DMS 273 treated with DMSO at 0.1 percent for 48 hours (cell line): ENCODE measurements around the gene SLC12A5.

ENCODE experiments used
- DNase-seq: peaks from one replicate; lab custom pipeline; 2025; lab: John Stamatoyannopoulos, UW

Gene SLC12A5

DNA sequence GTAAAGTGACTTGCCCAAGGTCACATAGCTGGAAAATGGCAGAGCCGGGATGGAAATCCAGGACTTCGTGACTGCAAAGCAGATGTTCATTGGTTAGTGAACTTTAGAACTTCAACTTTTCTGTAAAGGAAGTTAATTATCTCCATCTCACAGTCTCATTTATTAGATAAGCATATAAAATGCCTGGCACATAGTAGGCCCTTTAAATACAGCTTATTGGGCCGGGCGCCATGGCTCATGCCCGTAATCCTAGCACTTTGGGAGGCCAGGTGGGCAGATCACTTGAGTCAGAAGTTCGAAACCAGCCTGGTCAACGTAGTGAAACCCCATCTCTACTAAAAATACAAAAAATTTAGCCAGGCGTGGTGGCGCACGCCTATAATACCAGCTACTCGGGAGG is 22.1 kb upstream of the SLC12A5 start:
- DNase-seq: no peak

DNA sequence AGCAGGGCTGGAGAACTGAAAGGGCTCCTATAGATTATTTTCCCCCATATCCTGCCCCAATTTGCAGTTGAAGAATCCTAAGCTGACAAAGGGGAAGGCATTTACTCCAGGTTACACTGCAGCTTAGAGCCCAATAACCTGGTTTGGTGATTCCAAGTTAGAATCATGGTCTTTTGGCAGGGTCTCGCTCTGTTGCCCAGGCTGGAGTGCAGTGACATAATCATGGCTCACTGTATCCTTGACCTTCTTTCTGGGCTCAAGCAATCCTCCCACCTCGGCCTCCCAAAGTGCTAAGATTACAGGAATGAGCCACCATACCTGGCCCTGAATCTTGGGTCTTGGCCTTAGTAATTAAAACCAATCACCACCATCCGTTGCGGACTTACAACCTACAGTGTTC is 21.3 kb upstream of the SLC12A5 start:
- DNase-seq: no peak

DNA sequence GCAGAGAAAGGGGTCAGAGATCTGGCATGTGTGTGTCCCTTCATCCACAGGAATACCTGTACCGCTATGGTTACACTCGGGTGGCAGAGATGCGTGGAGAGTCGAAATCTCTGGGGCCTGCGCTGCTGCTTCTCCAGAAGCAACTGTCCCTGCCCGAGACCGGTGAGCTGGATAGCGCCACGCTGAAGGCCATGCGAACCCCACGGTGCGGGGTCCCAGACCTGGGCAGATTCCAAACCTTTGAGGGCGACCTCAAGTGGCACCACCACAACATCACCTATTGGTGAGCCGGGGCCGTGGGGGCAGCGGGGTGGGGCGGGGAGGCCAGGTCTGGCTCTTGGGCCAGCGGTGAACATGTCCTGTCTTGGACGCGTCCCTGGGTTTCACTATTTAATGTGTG is 19.2 kb upstream of the SLC12A5 start:
- DNase-seq: no peak

DNA sequence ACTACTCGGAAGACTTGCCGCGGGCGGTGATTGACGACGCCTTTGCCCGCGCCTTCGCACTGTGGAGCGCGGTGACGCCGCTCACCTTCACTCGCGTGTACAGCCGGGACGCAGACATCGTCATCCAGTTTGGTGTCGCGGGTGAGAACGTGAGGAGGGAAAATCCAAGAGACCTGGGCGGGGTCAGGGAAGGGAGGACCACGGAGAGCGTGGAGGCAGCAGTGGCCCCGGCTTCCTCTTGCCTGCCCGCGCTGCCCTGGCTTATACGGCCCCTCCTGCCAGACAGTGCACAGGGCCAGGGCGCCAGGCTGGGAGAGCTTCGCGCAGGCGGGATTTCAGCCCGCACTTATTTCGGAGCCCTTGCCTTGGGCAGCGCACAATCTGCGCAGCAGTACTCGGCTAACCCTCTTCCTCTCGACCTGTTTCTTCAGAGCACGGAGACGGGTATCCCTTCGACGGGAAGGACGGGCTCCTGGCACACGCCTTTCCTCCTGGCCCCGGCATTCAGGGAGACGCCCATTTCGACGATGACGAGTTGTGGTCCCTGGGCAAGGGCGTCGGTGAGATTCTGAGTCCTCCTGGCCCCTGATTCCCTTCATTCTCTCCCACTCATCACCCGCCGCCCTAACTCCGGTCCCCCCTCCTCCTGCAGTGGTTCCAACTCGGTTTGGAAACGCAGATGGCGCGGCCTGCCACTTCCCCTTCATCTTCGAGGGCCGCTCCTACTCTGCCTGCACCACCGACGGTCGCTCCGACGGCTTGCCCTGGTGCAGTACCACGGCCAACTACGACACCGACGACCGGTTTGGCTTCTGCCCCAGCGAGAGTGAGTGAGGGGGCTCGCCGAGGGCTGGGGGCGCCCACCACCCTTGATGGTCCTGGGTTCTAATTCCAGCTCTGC is 18.3 kb upstream of the SLC12A5 start:
- DNase-seq: no peak

DNA sequence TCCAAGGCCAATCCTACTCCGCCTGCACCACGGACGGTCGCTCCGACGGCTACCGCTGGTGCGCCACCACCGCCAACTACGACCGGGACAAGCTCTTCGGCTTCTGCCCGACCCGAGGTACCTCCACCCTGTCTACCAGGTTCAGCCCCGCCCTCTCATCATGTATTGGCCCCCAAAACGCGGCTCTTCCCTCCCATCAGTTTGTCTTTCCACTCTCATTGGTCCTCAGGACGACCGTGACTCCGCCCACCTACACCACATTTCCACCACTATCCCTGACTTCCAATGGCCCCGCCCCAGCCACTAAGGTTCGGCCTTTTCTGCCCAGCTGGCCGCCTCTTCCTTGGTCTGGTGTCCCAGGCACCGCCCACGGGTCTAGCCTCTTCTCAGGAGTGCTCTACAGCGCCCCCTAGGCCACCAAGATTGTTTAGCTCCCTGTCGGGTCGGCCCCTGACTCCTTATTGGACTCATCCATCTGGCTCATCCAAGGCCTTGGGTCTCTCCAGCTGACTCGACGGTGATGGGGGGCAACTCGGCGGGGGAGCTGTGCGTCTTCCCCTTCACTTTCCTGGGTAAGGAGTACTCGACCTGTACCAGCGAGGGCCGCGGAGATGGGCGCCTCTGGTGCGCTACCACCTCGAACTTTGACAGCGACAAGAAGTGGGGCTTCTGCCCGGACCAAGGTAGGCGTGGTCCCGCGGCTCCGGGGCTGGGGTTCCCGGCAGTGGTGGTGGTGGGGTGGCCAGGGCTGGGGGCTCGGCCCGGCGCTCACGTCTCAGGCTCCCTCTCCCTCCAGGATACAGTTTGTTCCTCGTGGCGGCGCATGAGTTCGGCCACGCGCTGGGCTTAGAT is 17.2 kb upstream of the SLC12A5 start:
- DNase-seq: no peak

DNA sequence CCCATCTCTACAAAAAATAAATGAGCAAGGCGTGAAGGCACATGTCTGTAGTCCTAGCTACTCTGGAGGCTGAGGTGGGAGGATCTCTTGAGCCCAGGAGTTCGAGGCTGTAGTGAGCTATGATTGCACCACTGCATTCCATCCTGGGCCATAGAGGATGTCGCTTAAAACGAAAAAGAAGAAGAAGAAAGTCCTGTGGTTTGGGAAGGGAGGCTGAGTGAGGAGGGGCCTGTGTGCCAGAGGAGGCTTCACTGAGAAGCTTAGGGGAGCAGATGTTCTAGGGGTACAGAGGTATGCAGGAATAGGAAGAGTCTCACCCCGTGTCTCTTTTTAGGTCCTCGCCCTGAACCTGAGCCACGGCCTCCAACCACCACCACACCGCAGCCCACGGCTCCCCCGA is 16.1 kb upstream of the SLC12A5 start:
- no peak for DNase-seq

DNA sequence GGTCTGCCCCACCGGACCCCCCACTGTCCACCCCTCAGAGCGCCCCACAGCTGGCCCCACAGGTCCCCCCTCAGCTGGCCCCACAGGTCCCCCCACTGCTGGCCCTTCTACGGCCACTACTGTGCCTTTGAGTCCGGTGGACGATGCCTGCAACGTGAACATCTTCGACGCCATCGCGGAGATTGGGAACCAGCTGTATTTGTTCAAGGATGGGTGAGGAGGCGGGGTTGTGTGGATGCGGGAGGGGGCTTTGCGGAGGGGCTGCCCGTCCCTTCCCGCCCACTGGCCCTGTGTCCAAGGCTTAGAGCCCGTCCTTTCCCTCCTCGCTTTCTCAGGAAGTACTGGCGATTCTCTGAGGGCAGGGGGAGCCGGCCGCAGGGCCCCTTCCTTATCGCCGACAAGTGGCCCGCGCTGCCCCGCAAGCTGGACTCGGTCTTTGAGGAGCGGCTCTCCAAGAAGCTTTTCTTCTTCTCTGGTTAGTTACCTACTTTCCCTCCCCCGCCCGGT is 15.6 kb upstream of the SLC12A5 start:
- DNase-seq: no peak

DNA sequence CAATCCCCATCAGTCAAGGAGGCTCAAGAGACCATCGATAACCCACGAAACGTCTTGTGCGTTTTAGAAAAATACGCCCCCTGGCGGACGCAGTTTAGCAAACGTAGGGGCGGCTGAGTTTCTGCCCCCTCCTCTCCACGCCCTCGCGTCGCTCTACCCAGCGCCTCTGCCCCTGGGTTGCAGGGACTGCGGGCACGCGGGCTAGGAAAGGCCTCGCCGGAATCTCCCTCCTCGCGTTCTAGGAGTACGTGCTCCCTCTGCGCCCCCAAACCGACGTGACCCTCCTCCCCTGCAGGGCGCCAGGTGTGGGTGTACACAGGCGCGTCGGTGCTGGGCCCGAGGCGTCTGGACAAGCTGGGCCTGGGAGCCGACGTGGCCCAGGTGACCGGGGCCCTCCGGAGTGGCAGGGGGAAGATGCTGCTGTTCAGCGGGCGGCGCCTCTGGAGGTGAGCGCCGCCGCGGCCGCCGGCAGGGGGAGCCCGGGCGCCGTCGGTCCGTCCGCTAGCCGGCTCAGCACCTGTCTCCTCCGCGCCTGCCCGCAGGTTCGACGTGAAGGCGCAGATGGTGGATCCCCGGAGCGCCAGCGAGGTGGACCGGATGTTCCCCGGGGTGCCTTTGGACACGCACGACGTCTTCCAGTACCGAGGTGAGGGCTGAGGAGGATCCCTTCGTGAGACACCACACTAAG is 15.0 kb upstream of the SLC12A5 start:
- DNase-seq: no peak

DNA sequence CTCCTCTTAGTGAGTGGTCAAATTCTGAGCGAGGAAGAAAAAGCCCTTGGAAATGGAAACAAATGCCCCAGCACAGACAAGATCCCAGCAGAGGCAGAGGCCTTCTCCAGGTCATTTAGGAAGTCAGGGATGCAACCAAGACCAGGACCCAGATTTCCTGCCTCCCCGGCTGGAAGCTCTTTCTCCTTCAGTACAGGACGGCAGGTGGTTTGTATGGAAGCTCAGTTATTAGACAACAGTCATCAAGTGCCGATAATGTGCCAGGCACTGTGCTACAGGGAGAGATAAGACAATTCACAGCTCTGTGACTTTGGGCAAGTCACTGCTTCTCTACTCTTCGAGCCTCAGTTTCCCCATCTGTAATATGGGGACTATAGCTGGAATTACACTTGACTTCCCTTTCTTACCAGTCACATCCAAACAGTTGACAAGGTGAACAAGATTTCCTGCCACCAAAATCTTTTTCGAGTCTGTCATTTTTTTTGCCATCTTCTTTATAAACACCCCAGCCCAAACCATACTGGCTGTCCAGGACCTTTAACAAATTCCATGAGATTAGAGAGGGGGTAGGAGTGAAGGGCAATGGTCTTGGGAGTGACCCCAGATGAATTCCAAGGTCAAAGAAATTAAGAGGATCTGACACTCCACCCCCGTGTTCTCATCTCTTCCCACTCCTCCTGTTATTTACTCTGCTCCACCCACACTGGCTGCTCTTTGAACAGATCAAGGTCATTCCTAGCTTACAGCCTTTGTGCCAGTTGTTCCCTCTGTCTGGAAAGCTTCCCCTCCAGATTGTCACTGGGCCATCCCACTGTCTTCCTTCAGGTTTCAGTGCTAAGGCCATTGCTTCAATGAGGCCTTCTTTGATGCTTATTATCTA is 14.3 kb upstream of the SLC12A5 start:
- DNase-seq: no peak

DNA sequence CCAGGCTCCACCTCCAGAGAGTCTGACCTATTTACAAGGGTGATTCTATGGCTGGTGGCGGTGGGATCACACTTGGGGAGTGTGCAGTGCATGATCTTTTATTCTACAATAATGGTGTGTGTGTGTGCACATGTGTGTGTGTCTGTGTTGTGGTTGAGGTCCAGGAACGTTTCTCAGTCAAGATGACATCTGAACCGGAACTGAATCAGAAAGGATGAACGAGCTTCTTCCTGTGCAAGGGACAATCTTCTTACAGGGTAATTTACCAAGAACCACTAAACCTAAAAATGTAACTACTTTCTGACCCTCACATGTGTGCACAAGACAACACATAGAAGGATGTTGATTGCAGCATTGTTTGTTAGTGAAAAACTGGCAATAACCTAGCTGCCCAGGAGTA is 11.7 kb upstream of the SLC12A5 start:
- DNase-seq: no peak

DNA sequence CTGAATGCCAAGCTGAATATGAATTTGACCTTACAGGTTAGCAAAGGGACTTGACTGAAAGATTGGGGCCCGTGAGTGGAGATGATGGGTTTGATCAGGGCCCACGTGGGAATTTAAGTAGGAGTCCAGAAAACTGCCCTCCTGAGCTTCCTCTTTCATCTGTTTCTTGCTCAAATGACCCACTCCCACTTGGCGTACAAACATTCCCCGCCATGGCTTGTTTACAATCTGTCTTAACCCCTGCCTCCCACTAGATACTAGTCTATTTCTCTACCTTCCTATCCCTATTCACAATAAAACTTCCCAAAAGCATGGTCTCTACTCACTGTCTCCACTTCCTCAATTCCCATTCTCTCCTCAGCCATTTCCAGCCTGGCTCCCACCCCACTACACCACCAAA is 10.9 kb upstream of the SLC12A5 start:
- DNase-seq: no peak

DNA sequence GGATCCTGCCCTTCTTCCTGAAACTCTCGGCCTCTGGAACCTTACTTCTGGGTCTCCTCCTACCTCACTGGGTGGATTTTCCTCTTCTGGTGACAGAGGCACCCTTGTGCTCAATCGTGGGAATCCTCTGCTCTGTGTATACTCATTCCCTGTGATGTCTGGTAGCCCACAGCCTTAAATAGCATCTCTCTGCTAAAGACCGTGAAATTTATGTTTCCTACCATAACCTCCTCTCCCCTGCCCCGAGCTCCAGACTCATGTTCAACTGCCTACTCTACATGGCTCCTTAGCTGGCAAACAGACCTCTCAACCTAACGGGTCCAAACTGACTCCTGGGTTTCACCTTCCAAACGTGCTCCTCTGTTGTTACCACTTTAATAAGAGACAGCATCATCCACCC is 10.4 kb upstream of the SLC12A5 start:
- no peak for DNase-seq

DNA sequence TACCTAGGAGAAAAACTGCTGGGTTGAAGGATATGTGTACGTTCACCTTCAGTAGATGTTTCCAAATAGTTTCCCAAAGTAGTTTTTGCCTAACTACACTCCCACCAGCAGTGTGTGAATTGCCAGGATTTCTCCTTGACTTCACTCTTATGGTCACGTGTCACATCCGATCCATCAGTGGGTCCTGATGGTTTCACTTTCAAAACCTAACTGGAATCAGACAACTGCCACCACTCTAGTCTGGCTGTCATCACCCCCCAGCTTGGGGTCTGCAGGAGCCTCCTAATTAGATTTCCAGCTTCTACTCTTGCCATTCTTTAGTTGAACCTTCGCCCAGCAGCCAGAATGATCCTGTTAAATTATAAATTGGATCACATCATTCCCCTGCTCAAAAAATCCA is 8.5 kb upstream of the SLC12A5 start:
- DNase-seq: no peak

DNA sequence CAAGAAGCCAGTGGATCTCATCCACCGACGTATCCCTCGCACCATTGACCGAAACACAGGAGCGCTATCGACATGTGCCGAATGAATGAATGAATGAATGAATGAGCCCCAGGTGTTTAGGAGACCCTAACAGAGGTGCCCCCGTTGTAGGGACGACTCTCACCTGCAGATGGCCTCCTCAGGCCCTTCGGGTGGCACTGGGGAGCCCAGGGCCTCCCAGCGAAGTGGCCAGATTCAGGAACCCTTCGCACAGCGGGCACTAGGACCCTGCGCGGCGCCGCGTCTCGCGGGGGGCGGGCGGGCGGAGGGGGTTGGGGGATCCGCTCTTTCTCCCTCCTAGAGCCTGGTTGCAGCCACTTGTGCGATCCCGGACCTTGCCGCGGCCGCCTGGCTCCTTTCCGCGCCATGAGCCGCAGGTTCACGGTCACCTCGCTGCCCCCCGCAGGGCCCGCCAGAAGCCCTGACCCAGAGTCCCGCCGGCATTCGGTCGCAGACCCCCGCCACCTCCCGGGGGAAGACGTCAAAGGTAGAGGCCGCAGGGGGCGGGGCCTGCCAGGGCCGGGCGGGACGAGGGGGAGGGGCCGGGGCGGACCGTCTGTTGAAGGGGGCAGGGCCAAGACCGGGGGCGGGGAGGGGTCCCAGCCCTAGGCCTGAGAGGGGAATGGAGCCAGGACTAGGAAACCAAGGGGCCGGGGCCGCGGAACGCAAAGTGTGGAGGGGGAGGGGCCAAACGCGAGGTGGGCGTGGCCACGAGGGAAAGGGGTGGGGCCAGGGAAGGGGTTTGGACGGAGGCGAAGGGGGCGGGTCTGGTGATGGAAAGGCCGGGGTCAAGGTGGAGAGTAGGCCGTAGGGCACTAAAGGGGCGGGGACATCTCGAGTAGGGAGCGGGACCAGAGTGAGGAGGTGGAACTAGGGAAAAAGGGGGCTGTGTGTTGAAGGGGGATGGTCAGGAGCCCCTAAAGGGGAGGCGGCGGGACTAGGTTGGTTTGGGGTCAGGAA is 7.4 kb upstream of the SLC12A5 start:
- peak; percentile 38 for DNase-seq

DNA sequence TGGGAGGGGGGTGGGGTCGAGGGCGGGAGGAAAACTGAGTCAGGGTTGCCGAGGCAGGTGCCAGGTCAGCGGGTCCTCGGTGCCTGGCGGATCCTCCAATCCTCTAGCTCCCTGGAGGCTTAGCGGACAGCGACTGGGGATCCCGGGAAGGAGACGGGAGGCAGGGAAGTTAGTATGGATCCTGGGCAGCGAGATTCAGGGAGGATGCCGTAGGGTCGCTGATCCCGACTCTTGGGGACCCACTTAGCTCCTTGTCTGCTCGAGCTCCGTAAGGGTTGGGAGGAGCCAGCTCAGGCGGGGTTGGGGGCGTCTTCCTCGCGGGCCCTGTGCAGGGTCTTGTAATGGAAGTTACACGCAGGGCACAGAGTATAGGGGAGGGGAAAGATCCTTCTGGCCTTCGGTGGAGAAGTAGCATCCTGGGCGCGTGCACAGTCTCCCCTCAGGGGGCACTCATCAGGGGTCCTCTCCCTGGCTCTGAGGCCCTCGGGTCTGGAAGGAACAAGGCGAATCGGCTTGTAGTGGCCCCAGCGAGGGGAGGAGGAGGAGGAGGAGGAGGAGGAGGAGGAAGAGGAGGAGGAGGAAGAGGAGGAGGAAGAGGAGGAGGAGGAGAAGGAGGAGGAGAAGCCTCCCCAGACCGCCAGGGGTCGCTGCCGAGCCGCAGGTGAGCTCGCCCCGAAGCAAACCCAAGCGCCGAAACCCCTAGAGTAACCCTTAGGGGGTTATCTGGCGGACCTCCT is 6.4 kb upstream of the SLC12A5 start:
- no peak for DNase-seq

DNA sequence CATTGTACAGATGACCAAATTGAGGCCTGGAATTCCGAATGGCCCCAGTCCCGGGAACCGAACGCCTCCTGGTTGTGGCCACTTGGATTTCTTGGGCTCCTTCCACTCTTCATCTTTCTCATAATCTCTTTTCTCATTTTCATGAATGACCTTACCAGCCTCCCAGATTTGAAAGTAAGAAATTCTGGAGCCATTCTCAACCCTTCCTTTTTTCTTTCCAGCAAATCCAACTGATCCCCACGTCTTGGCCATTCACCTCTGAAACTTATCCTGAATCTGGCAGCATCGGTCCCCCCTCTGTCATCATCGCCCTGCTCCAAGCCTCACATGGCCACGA is 5.9 kb upstream of the SLC12A5 start:
- DNase-seq: no peak

DNA sequence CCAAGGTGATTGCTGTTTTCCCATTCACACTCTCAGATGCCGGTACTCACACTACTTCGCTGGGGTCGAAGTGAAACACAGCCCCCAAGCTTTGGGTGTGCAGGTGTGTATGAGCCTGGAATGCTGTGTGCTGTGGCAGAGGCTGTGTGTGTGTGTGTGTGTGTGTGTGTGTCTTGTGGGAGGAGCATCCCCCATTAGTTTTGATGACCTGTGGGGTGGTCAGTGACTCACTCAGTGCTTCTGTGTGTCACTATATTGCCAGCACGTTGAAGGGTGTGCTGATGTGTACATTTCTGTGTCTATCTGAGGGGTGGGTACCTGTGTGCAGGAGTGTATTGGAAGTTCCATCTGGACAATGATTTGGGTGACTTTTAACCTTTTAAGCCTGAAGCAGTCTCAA is 5.0 kb upstream of the SLC12A5 start:
- DNase-seq: no peak

DNA sequence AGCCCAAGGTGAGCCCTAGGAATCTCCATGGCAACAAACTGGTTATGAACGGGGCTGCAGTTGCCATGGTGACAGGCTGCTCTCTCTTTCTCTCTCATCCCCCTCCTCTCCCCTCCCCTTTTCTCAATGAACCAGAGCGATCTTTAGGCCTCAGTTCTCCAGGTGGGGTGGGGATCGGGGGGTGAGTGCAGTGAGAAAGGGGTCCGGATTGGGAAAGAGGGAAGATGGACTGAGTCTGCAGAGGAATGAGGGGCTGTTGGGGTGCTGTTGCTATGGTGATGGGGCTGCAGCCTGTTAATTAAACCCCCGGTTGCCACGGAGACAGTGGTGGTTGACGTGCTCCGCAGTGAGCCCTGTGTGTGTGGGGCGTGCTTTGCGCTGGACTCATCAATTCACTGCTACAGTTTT is 3.6 kb upstream of the SLC12A5 start:
- no peak for DNase-seq

DNA sequence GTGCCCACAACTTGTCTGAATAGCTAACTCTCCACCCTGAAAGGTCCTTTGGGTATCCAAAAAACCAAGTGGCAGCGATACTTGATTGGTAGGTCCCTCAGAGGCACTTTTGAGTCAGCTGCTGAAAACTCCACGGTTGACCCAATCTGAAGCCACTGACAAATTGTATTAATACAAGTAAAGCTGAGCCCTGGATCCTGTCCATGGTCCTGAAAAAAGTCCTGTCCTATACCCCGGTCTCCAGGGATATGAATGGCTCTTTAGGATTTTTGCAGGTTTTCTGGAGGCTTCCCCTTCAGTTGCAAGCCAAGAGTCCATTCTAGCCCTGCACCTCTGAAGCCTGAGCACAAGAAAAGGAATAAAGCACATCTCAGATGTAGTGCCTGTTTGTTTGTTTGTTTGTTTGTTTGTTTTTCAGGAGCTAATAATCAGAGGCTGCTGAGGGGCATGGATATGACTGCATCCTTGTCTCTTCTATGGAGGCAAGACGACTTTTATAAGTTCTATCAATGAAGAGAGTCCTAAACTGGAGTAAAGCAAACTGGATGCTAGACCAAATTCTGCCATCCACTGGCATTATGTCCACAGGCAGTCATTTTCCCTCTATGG is 1.7 kb upstream of the SLC12A5 start:
- DNase-seq: no peak
